ENCODE data around the gene SERPINF2.
A peak's percentile ranks its signal among the peaks of the same experiment; 100 is the strongest.
"Not testable (repeated sequence)": the region's sequence is repeated elsewhere in the genome, so short reads cannot be mapped to it uniquely, and the experiment has no call there.

SERPINF2 gene

GRCh38 chr17:1742371-1743087 lies at the start of gene SERPINF2:
Gene SERPINF2, plus strand, starts transcription at chr17:1742871. Its CDS starts 2,125 bp downstream, at chr17:1744996.
- DNase-seq: no peak

- no peak for DNase-seq
Measured at GRCh38 chr17:1693339-1693738, 49.3 kb upstream of the SERPINF2 start.

- no peak for DNase-seq
Measured at GRCh38 chr17:1695365-1695764, 47.3 kb upstream of the SERPINF2 start.

- DNase-seq: no peak
Measured at GRCh38 chr17:1697681-1698080, 45.0 kb upstream of the SERPINF2 start.

- DNase-seq: not testable (repeated sequence)
Measured at GRCh38 chr17:1699891-1700290, 42.8 kb upstream of the SERPINF2 start.

- no peak for DNase-seq
Measured at GRCh38 chr17:1703063-1703462, 39.6 kb upstream of the SERPINF2 start.

- no peak for DNase-seq
Measured at GRCh38 chr17:1705004-1705403, 37.7 kb upstream of the SERPINF2 start.

DNA sequence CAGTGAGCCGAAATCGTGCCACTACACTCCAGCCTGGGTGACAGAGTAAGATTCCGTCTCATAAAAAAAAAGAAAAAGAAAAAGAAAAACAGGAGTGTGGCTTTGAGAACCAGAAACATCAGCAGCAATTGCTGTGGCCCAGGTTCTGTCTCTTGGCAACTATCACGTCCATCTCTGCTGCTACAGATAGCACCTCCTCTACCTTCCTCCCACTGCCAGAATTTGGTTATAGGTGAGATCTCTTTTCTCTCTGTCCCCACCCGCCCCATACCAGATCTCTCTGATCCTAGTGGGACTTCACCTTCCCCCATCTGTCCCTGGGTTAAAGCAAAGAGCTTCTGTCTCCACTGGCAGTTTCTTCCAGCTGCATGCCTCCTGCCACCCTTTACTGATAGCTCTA lies 35.6 kb upstream of the SERPINF2 start:
- DNase-seq: no peak

DNA sequence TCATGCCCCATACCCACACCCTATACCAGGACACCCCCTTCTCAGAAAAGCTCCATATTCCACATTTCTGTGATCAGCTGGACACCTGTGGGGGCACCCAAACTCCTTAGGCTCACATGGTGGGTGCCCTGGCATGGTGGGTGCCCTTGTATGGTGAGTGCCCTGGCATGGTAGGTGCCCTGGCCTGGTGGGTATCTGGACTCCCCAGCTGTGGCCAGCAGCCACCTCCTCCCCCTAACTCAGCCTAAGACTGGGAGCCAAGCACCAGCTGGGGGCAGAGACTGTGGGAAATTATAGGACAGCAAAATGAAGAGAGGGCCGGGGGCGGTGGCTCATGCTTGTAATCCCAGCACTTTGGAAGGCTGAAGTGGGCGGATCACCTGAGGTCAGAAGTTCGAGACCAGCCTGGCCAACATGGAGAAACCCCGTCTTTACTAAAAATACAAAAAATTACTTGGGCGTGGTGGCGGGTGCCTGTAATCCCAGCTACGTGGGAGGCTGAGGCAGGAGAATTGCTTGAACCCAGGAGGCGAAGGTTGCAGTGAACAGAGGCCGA lies 33.8 kb upstream of the SERPINF2 start:
- not testable (repeated sequence) for DNase-seq

- no peak for DNase-seq
Measured at GRCh38 chr17:1709403-1709951, 33.2 kb upstream of the SERPINF2 start.

DNA sequence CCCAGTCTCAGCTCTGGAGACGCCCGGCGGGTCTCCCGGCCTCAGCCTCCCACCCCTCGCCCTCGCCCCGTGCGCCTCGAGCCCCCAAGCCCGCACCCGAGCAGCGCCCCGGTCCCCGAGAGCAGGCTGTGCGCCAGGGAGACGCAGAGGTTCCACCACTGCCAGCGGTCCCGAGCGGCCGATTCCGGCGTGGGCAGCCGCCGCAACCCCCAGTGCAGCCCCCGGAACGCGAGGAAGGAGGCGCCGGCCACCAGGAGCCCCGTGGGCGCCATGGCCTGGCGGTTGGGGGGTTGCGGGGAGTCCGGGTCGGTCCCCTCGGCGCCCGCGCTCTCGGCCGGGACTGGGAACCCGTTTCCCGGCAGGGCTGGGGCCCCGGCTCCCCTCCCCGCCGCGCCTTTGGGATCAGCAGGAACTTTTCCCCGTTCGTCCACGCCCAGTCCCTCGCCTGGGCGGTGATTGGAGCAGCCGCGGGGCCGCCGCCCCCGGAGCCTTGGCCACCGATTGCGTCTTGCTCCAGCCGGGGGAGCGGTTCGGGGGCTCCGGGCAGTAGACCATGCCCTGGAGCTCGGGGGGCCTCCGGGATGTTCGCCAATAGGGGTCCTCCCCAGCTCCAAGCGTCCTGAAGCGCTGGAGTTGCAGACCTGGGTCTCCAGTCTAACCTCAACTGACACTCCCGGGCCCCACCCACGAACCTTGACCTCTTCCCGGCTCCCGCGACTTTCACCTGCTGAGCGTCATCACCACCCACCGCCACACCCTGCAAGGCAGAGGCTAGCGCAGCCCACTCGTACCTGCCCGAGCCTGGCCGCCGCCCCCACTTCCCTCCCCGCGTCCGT lies 32.5 kb upstream of the SERPINF2 start, which contains the start of gene TLCD2:
TSS of gene TLCD2 (minus strand) at position 407 of the 836 bp plus-strand sequence. CDS start at position 272, 135 bp downstream.
- DNase-seq: no peak

GRCh38 chr17:1710807-1711553 lies 31.7 kb upstream of the SERPINF2 start:
- no peak for DNase-seq

DNA sequence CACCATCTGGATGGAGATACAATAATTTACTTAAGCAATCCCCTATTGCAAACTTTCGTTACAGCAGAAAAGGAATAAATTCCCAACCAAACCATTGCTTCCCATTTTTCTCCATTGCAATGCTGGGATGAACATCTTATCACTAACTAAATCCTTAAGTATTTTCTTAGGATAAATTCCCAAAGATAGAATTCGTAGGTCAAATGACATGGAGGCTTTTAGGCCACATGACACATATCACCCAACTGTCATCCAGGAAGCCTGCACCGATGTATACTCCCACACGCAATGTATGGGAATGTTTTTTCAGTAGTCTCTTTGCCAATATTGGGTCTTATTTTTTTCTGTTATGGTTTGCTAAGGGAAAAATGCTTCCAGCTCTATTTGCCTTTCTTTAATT lies 30.9 kb upstream of the SERPINF2 start:
- no peak for DNase-seq

DNA sequence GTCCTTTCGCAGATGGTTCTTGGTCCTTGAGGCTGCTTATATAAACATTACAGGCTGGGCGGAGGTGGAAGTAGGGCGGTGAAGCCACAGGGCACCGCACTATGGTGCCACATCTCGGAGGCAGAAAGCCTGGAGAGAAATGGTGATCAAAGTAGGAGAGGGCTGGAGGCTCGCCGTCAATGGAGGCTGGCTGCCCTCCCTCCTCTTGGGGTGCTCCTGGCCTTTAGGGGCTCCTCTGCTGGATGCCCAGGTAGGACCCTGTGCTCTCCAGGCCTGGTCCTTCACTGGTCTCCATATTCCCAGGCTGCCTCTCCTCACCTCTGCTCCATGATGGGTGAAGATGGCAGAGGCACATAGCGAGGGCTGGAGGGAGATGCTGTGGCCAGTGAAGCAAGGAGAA lies 30.4 kb upstream of the SERPINF2 start:
- no peak for DNase-seq

DNA sequence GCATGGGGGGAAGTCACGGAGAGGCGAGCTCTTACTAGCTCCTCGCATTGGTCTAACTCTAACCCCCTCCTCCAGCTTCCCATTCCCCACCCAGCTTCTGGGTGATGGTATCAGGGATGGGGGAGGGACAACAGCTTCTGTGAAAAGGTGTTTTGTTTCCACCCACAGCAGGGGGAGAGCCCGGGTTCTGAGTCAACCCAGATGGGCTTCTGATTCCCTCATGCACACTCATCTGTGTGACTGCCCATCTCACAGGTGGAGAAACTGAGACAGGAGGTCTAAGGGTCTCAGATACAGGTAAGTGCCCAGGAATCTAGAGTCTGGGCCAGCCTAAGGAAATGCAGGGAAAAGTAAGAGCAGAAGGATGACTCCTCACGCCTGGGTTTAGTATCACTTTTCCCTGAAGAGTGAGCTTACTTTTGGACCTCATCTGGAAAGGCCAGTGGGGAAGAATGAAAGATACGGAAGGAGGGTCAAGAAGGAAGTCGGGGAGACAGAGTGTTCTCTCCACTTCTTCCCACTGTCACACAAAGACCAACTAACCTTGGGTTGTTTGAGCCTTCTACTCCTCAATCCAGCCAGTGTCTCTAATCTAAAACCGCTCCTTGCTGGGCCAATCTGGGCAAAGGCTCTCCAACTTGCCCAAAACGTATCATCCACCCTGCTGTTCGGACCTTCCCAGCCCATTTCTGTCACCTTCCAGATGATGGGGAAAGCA lies 29.4 kb upstream of the SERPINF2 start:
- DNase-seq: no peak

GRCh38 chr17:1713878-1714426 lies 28.7 kb upstream of the SERPINF2 start:
- DNase-seq: peak; percentile 22

DNA sequence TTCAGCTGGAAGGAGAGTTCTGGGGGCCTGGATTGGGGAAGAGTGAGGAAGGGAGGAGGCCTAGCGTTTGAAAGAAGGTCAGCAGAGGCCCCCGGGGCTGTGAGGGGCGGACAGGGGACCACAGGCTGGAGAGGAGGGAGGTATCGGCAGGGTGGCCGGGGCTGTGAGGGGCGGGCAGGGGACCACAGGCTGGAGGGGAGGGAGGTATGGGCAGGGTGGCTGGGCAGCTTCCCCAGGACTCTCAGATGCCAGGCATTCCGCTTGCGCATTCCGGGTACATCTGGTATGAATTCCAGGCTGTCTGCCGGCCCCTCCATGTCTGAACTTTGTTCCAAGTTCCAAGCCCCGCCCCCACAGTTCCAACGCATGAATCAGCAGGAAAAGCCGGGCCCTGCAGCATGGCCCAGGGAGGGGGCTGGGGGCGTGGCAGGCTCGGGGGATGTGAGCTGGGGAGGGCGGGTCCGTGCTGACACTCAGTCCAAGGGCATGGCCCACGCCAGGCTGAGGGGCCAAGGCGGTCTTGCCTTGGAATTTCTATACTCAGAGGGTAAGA lies 28.2 kb upstream of the SERPINF2 start:
- DNase-seq: peak; percentile 71

GRCh38 chr17:1714980-1715802 lies 27.5 kb upstream of the SERPINF2 start:
- DNase-seq: peak; percentile 28

GRCh38 chr17:1715803-1716075 lies 26.9 kb upstream of the SERPINF2 start:
- no peak for DNase-seq

DNA sequence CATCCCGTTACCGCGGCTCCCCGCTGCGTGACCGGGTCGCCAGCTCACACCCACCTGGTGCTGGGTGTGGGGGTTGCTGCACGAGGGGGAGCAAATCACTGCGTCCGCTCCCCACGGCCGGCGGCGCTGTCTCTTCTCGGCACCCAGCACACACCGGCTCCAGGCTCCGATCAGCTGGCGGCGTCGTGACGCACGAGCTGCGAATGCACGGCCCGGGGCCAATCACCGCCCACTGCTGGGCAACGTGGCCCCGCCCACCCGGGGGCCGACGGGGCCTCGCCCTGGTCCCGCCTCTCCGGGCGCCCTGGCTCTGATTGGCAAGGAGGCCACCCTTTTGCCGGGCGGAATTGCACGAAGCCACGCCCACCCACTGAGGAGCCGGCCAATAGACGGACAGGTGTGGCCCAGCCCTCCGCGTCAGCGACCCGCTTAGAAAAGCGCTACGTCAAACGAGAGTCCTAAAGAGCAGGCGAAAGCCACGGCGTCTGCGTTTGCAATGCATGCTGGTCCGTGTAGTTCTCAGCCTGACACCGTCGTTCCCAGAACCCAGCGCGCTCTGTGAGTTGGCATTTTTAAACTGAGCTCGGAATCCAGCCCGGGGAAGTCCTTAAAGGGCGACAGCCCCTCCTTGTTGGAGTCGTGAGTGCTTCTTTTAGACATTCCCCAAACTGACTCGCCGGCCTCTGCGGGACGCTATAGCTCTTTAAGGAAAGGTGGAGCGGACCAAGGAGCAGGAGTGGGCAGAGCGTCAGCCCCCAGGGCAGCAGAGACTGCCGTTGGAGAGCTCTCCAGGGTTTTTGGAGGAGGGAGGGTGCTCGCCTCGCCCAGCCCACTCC lies 26.4 kb upstream of the SERPINF2 start:
- DNase-seq: peak; percentile 98
